Loucy (cell line): ENCODE results near the gene FGFRL1.

Source experiments
- EZH2phosphoT487 ChIP-seq: fragments of 200-600 bp; IDR thresholded peaks from 2 replicates; pipeline ENCODE4 v1.6.1; 2018; ENCODE audit warnings: antibody characterized with exemption, mild to moderate bottlenecking, moderate library complexity, borderline replicate concordance
- TF ChIP-seq, protein P1 (sequence below): fragments of 200-600 bp; sonication (generic); conservative IDR thresholded peaks from 2 replicates; pipeline ENCODE4 v1.5.1; 2014; ENCODE audit warnings: mild to moderate bottlenecking, antibody characterized with exemption, low read length

GRCh38 chr4:968221-968620, 43.2 kb upstream of the FGFRL1 start:
- no peak for TF ChIP-seq EZH2phosphoT487
- TF ChIP-seq, protein P1, sequence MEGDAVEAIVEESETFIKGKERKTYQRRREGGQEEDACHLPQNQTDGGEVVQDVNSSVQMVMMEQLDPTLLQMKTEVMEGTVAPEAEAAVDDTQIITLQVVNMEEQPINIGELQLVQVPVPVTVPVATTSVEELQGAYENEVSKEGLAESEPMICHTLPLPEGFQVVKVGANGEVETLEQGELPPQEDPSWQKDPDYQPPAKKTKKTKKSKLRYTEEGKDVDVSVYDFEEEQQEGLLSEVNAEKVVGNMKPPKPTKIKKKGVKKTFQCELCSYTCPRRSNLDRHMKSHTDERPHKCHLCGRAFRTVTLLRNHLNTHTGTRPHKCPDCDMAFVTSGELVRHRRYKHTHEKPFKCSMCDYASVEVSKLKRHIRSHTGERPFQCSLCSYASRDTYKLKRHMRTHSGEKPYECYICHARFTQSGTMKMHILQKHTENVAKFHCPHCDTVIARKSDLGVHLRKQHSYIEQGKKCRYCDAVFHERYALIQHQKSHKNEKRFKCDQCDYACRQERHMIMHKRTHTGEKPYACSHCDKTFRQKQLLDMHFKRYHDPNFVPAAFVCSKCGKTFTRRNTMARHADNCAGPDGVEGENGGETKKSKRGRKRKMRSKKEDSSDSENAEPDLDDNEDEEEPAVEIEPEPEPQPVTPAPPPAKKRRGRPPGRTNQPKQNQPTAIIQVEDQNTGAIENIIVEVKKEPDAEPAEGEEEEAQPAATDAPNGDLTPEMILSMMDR = no peak
